GM10266 (cell line): Measurements from ENCODE around the gene PLAAT2.
"Not testable (repeated sequence)": the region's sequence is repeated elsewhere in the genome, so short reads cannot be mapped to it uniquely, and the experiment has no call there.

ENCODE experiments used
- DNase-seq: peaks from one replicate; pipeline ENCODE4 v3.0.0; 2012; ENCODE audit errors: extremely low spot score
- TF ChIP-seq, protein P1 (sequence below): IDR thresholded peaks from 2 replicates; pipeline ENCODE4 v1.5.1; 2012; ENCODE audit warnings: mild to moderate bottlenecking, low read depth; ENCODE audit not compliant: control insufficient read depth, insufficient read depth; ENCODE audit errors: missing control alignments

The PLAAT2 gene

DNA sequence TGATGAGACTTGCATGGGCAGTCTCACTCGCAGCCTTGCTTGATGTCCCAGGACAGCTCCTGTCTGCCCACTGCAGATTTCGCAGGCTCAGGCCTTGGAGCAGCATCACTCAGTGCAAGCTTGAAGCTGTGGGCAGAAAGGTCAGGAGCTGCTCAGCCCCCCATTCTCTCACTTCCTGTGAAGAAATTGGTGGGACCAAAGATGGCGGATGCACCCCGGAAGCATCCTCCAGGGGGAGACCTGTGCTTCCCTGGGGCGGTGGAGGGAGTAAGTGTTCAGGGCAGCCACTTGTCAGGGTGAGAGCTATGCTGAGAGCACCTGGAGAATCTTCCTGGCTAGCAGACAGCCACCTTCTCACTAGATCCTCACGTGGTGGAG lies 11.3 kb downstream of the PLAAT2 start:
- no peak for DNase-seq
- TF ChIP-seq, protein P1, sequence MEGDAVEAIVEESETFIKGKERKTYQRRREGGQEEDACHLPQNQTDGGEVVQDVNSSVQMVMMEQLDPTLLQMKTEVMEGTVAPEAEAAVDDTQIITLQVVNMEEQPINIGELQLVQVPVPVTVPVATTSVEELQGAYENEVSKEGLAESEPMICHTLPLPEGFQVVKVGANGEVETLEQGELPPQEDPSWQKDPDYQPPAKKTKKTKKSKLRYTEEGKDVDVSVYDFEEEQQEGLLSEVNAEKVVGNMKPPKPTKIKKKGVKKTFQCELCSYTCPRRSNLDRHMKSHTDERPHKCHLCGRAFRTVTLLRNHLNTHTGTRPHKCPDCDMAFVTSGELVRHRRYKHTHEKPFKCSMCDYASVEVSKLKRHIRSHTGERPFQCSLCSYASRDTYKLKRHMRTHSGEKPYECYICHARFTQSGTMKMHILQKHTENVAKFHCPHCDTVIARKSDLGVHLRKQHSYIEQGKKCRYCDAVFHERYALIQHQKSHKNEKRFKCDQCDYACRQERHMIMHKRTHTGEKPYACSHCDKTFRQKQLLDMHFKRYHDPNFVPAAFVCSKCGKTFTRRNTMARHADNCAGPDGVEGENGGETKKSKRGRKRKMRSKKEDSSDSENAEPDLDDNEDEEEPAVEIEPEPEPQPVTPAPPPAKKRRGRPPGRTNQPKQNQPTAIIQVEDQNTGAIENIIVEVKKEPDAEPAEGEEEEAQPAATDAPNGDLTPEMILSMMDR, result no peak

DNA sequence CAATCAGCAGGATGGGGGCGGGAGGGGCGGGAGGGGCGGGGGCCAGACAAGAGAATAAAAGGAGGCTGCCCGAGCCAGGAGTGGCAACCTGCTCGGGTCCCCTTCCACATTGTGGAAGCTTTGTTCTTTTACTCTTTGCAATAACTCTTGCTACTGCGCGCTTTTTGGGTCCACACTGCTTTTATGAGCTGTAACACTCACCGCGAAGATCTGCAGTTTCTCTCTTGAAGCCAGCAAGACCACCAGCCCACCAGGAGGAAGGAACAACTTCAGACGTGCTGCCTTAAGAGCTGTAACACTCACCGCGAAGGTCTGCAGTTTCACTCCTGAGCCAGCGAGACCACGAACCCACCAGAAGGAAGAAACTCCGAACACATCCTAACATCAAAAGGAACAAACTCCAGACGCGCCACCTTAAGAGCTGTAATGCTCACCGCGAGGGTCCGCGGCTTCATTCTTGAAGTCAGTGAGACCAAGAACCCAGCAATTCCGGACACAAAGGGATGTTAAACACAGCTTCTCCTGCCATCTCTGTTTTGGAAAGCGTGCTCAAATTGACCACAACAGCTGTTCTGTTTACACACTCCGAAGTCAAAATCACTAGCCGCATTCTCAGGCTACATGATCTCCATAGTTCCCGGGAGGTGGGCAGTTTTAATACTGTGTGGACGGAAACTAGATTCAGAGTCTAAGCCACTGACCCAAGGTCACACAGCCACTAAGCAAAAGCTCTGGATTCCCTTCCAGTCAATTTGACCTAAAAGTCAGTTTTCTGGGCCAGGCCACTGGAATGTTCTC lies 11.9 kb downstream of the PLAAT2 start:
- no peak for DNase-seq
- TF ChIP-seq, protein P1, result no peak

DNA sequence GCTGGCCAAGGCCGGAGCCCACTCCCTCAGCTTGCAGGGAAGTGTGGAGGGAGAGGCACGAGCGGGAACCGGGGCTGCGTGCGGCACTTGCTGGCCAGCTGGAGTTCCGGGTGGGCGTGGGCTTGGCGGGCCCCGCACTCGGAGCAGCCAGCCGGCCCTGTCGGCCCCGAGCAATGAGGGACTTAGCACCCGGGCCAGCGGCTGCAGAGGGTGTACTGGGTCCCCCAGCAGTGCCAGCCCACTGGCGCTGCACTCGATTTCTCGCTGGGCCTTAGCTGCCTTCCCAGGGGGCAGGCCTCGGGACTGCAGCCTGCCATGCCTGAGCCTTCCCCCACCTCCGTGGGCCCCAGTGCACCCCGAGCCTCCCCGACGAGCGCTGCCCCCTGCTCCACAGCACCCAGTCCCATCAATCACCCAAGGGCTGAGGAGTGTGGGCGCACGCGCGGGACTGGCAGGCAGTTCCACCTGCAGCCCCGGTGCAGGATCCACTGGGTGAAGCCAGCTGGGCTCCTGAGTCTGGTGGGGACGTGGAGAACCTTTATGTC lies 13.0 kb downstream of the PLAAT2 start:
- not testable (repeated sequence) for DNase-seq

- TF ChIP-seq, protein P1, result no peak
- DNase-seq, result no peak
Measured at GRCh38 chr11:63549411-63549810, 13.8 kb downstream of the PLAAT2 start.

- TF ChIP-seq, protein P1, result no peak
- no peak for DNase-seq
Measured at GRCh38 chr11:63548178-63548577, 15.0 kb downstream of the PLAAT2 start.

DNA sequence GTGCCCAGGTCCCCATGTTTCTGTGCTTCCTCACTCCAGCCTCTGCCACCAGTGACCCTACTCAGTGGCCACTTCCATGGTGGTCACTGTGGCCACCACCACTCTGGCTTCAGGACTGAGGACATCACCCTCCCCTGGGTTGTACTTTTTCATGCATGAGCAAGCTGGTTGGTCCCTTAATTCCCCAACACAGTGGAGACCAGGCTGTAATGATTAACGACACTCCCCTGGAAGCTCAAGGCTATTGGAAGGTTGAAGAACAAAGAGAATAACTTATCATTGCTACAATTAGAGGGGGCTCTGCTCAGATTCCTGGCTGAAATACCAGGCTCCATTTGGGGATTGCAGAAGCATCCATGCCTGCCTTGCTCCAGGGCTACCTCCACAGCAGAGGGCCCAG lies 16.1 kb downstream of the PLAAT2 start:
- TF ChIP-seq, protein P1, result no peak
- DNase-seq, result no peak

DNA sequence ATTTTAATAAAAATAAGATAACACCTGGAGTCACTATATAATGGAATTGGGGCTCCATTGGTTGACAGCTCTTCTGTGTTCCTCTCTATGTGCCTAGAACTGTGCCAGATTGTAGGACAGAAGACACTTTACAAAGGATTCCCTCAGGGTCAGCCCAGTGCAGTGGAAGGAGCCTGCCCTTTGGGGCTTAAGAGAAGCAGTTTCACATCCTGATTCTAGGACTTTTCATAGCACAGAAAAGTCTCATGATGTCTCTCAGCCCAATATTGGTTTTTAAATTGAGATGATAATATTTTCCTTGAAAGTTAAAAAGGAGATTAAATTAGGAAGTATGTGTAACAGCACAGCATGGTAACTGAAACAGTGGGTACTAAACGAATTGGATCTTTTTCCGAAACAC lies 19.5 kb downstream of the PLAAT2 start:
- TF ChIP-seq, protein P1, result no peak
- DNase-seq, result no peak

- not testable (repeated sequence) for DNase-seq
Measured at GRCh38 chr11:63542506-63542905, 20.7 kb downstream of the PLAAT2 start.
